ENCODE measurements around the gene ANO6.
A peak's percentile ranks its signal among the peaks of the same experiment; 100 is the strongest.
"Not testable (repeated sequence)": the region's sequence is repeated elsewhere in the genome, so short reads cannot be mapped to it uniquely, and the experiment has no call there.

The ANO6 gene

DNA sequence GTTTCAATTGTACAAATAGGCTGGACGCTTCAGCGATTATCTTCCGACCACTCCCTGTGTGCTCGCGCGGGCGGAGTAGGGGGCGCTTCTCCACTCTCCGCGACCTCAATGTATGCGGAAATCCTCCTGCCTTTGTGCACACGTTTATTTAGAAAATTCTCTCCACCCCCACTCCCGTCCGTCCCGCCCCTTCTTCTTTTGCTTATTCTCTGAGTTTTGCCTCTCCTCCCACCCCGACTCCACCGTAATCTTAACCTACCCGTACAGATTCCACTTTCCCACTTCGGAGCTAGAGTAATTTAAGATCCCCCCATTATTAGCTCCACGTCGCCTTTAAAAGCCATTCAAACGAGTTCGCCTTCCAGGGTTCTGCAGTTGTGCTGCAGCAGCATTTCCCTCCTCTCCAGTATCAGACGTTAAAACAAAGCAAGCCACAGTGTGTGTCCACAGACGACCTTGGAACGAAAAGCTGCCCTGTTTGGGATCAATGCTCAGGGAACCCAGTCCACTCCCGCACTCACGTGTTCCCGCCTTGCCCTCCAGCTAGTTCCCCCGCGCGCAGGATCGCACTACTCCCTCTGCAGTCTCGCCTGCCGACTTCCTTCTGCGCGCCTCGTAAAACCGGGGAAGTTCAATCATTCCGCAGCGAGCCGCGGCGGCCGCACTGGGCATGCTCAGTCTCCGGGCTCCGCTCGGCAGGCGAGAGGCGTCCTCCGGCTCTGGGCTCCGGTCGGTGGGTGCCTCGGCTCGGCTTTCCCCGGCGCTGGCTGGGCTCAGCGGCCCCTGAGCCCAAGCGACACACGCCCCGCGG lies at the start of gene ANO6:
Gene ANO6 (plus strand): TSS at position 677 of the 811 bp plus-strand sequence. CDS start 227 bp downstream, outside the sequence.
- peak; percentile 88 for DNase-seq

- no peak for DNase-seq
Measured at GRCh38 chr12:45168976-45169375, 46.9 kb upstream of the ANO6 start.

- peak; percentile 91 for DNase-seq
Measured at GRCh38 chr12:45170456-45171042, 45.3 kb upstream of the ANO6 start.

GRCh38 chr12:45173293-45173692 lies 42.6 kb upstream of the ANO6 start:
- not testable (repeated sequence) for DNase-seq

GRCh38 chr12:45174595-45174994 lies 41.3 kb upstream of the ANO6 start:
- no peak for DNase-seq

- no peak for DNase-seq
Measured at GRCh38 chr12:45178771-45179170, 37.1 kb upstream of the ANO6 start.

DNA sequence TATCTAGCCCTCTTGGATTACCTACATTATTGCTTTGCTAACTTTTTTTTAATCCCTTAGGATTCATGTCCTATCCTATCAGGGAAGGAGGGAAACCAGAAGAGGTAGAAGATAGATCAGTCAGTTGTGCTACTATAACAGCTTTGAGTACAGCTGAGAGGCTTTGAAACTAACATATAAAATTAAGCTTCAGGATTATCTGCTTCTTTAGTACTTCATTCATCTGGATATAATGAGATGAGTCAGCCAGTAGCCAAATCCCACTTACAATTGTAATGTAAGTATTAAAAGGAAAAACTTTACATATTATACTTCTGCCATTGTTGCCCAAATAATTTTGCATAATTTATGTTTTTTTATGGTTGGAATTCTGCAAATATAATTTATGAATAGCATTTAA lies 33.4 kb upstream of the ANO6 start:
- DNase-seq: no peak

DNA sequence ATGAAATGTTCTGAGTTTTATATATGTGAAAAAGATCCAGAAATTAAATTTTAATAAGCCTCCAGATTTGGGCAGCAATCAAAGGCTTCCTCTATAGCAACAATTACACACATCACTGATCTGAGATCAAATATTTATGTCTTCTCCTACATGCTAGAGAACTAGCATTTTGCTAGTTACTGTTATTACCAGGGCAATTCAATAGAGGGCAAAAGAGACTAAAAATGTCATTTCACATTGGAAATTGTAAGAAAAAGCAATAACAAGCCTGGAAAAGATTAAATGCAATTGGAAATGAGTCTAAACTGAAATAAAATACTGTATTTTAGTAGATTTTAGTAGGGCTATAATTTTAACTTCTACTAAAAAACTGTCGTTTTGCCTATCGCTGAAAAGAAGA lies 32.6 kb upstream of the ANO6 start:
- DNase-seq: no peak

- DNase-seq: no peak
Measured at GRCh38 chr12:45184147-45184963, 31.5 kb upstream of the ANO6 start.

GRCh38 chr12:45186762-45187161 lies 29.1 kb upstream of the ANO6 start:
- DNase-seq: no peak

DNA sequence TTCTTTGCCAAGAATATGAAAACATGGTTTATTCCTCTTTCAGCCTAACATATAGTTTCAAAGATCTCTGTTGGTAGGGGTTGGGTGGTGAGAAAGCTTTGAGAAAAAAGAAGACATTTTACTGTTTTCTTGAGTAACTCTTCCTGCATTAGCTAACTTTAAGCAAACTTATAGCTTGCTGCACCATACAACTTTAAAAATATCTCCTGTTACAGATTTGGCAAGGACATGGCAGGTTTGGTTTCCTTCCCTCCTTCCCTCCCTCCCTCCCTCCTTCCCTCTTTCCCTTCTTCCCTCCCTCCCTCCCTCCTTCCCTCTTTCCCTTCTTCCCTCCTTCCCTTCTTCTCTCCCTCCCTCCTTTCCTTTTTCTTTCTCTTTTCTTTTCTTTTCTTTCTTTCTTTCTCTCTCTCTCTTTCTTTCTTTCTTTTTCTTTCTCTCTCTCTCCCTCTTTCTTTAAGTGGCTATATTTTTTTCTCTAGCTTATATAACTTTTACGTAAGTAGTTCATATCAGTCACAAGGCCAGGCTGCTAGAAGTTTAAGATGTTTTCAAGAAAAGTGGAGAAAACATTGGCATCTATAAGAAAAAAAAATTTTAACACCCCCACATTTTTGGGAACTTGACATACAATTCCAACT lies 26.0 kb upstream of the ANO6 start:
- no peak for DNase-seq

DNA sequence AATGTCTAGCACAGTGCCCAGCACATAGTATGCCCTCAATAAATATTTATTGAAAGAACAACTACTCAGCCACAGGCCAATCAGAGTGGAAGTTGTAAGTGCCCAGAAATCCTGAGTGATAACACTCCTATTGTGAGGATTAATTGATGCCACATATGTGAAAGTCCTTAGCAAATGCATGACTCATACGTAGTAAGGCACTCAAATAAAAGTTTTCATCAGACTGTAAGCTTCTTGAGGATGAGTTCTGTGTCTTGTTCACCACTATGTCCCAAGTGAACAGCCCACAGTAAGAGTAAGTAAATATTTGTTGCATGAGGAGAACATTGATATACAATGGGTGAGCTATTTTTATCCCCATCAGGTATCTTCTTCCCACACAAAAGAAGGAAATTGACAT lies 24.7 kb upstream of the ANO6 start:
- no peak for DNase-seq

DNA sequence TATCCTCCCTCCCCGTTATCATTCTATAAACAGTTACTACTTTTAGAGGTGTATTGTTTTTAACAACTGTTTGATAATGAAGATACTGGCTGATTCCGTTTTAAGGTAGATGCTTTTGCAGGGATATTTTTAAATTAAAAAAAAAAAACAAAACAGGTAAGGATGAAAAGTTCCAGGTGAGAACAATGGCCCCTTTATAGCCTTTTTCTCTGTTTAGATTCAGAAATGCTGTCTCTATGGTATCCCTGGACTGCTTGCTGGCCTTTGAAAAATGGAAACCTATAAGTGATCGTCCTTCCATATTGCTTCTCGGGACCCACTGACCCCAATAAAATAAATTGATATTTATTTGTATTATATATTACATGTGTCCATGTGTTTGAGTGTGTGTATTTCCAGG lies 23.2 kb upstream of the ANO6 start:
- no peak for DNase-seq

DNA sequence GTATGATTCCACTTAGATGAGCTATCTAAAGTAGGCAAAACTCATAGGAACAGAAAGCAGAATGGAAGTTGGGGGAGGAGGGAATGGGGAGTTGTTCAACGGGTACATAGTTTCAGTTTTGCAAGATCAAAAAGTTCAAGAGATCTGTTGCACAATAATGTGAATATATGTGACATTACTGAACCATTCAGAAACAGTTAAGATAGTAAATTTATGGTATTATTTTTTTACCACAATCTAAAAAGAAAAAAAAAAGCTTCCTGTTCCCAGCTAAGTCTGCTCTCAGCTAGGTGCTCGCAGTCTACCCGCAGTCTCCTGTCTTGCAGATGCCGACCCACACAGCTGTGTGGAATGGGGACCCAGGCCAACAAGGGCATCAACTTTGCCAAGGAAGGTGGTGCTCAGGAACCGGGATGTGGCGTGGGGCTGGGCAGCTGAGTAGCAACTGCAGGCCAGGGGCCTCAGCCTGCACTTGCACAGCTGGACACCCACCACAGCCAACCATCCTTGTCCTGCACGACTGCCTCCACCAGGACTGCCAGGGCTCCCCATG lies 15.3 kb upstream of the ANO6 start:
- peak; percentile 18 for DNase-seq

- no peak for DNase-seq
Measured at GRCh38 chr12:45203767-45204166, 12.1 kb upstream of the ANO6 start.

GRCh38 chr12:45204757-45205156 lies 11.1 kb upstream of the ANO6 start:
- no peak for DNase-seq

GRCh38 chr12:45205165-45205825 lies 10.6 kb upstream of the ANO6 start:
- no peak for DNase-seq

GRCh38 chr12:45208604-45209487 lies 7.0 kb upstream of the ANO6 start:
- DNase-seq: no peak

GRCh38 chr12:45209784-45210183 lies 6.1 kb upstream of the ANO6 start:
- DNase-seq: no peak

DNA sequence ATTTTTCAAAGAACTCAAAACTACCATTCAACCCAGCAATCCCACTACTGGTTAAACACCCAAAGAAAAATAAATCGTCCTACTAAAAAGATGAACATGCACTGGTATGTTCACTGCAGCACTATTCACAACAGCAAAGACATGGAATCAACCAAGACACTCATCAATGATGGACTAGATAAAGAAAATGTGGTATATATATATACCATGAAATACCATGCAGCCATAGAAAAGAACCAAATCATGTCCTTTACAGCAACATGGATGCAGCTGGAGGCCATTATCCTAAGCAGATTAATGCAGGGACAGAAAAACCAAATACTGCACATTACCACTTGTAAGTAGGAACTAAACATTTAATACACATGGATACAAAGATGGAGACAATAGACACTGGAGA lies 3.8 kb upstream of the ANO6 start:
- DNase-seq: no peak

DNA sequence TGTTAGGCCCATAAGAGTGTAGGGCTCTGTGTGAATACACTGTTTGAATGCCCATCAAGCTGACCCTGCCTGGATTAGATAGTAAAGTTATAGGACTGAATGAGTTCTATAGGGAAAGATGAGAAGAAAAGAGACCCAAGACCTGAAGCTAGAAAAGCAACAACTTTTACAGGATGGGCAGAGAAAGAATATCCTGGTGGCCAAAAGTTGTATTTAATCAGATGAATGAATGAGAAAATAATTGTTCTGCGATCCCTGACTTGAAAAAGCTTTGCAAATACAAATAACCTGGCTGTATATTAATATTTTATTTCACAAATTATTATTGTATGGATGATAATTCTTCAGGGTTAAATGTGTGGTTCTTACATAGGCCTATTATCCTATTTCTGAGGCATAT lies 2.8 kb upstream of the ANO6 start:
- DNase-seq: no peak

Data from stimulated activated CD4-positive, alpha-beta T cell treated with anti-CD3 and anti-CD28 coated beads, Interleukin-15, amount 100 ng/mL, for 24 hours (primary cell).